ENCODE results near the gene PSMD5. TPM values are rescaled to one million over a fixed set of nuclear protein-coding genes. Genes with fewer than 3 reads are reported as not detected.

Gene PSMD5
- 17.9 and 18.6 TPM in 2 replicates for total RNA-seq (2013; cell fraction: nucleolus; rRNA removed)
- total RNA-seq (2014; rRNA removed) (19.9 and 20.8 TPM in 2 replicates), total RNA-seq (2014; rRNA removed; fragmentation: Illumina TruSeq; extraction: Trizol) (20.9 and 23.1 TPM in 2 replicates), total RNA-seq (2021) (34.4 and 47.7 TPM in 2 replicates), polyA plus RNA-seq (2011; rRNA removed) (19.0 and 26.6 TPM in 2 replicates), polyA plus RNA-seq (2014; fragmentation: Illumina TruSeq; extraction: Trizol) (31.8 and 41.4 TPM in 2 replicates), polyA plus RNA-seq (2014; fragmentation: Nextera tagmentation; extraction: Ambion mirVana) (10 to 100 TPM in 1 of 2 experiments, 1 to 10 TPM in 1; 8.8 to 11.4 TPM), polyA plus RNA-seq (2014; rRNA removed) (21.6 and 27.1 TPM in 2 replicates), polyA plus RNA-seq (2016; fragmentation: Nextera tagmentation; extraction: Ambion mirVana) (10 to 100 TPM; 35.9 to 40.4 TPM), polyA minus RNA-seq (2011; rRNA and poly(A)+ RNA removed) (9.0 and 10.4 TPM in 2 replicates), Bru-seq, nascent RNA (percentile 76 among the genes with signal in this experiment), BruChase-seq, experiment 1, labeled RNA remaining after a 6-hour chase (percentile 72 among the genes with signal in this experiment), BruChase-seq, experiment 2, labeled RNA remaining after a 2-hour chase (percentile 76 among the genes with signal in this experiment)
- polyA plus RNA-seq (2011; ENCODE audit: low read depth): 7.3 TPM
- 9.0 and 9.6 TPM in 2 replicates for polyA plus RNA-seq (2011; cell fraction: cytosol; rRNA removed)
- polyA plus RNA-seq (2011; cell fraction: nucleus; rRNA removed): 4.9 and 7.6 TPM in 2 replicates
- polyA plus RNA-seq (2012): 11.2 and 13.3 TPM in 2 replicates
- 10.7 and 19.0 TPM in 2 replicates for polyA minus RNA-seq (2011; cell fraction: cytosol; rRNA and poly(A)+ RNA removed)
- polyA minus RNA-seq (2011; cell fraction: nucleus; rRNA and poly(A)+ RNA removed): 5.8 and 6.3 TPM in 2 replicates
- long read RNA-seq, experiment 1, transcript PSMD5-201 (10 exons, 3,443 nt): major isoform, 10 of 13 reads
- long read RNA-seq, experiment 1, partial matches to known transcripts: 1 of 13 reads
- long read RNA-seq, experiment 1, other reads (novel, unspliced or antisense): 2 of 13 reads
- long read RNA-seq, experiment 2, transcript PSMD5-201 (10 exons, 3,443 nt): major isoform, 65 of 78 reads
- long read RNA-seq, experiment 2, partial matches to known transcripts: 5 of 78 reads
- long read RNA-seq, experiment 2, other reads (novel, unspliced or antisense): 7 of 78 reads

GRCh38 chr9:120842685-120843485, at the start of gene PSMD5:
PSMD5 (minus strand) TSS chr9:120842922; CDS start chr9:120842909, 13 bp downstream.
- ChIA-PET POLR2A (interaction anchor here (0.5 to 1.2 kb wide), 4 partner anchors 49 to 435 kb away, joined by 3 to 6 read pairs (median 4); partner anchors contain the start of gene TRAF1), CTCF (no interaction called here), SMC1A (ENCODE audit: uncharacterized antibody, unreplicated experiment) (no interaction called here), RAD21 (ENCODE audit: unreplicated experiment) (interaction anchor here (1.0 to 1.1 kb wide), 2 partner anchors 10 to 92 kb away, joined by 3 to 5 read pairs; no protein-coding TSS in a partner anchor)
- WGBS (ENCODE audit: insufficient coverage, insufficient replicate concordance, low lambda C conversion rate, missing lambda C conversion rate): 4% methylated on average over 62 of the region's 62 CpGs
- Histone ChIP-seq H3K27me3 (replicated peaks in 1 of 2; ENCODE audit: control insufficient read depth in 2 of 2, insufficient read depth in 2 of 2, low read length in 1 of 2) (no peaks in the 10 kb centered on the region), H3K4me1 (ENCODE audit: control insufficient read depth, insufficient read depth, low read length) (peaks cover 6% of the 10 kb centered on the region; the same call in 1 of the 2 replicates), H3K9ac (ENCODE audit: control insufficient read depth, insufficient read depth, low read length) (peak within 1 kb of the TSS; percentile 98), H4K20me1 (ENCODE audit: control insufficient read depth, insufficient read depth) (no peaks in the 10 kb centered on the region), H3K9me3 (replicated peaks; ENCODE audit: control insufficient read depth, insufficient read depth, low read length) (no peaks in the 10 kb centered on the region), H3K4me2 (ENCODE audit: control insufficient read depth, insufficient read depth) (peak within 1 kb of the TSS; percentile 91), H3K4me3 (peak within 1 kb of the TSS; percentile 89), H2AFZ (ENCODE audit: control insufficient read depth, low read depth, low read length) (peak within 1 kb of the TSS; percentile 91), H3K79me2 (ENCODE audit: control insufficient read depth, insufficient read depth, low read length) (peaks cover 45% of the 10 kb centered on the region), H3K27ac (ENCODE audit: control insufficient read depth, insufficient read depth) (peak within 1 kb of the TSS; percentile 94), H3K36me3 (ENCODE audit: control insufficient read depth in 2 of 2, insufficient read depth in 2 of 2, low read length in 1 of 2) (peaks cover 0 to 4% of the 10 kb centered on the region in 2 experiments; a peak in 2 of 4 replicates)
- peak; percentile 86 for DNase-seq (ENCODE audit: low read depth, low spot score)
- BruUV-seq (replicated peaks): no TSS peak
- ATAC-seq: peak; percentile 97
- FAIRE-seq: peak; percentile 98
- intact Hi-C loops (cut with micrococcal nuclease; ENCODE audit: unreplicated experiment): loop anchor here (2.0 kb wide), 1 partner anchor 26 kb away; no protein-coding TSS in a partner anchor
- in situ Hi-C loops (cut with MboI): no loop called here
- no peak for TF ChIP-seq FOS (IDR thresholded peaks at IDR 0.05; ENCODE audit: borderline replicate concordance, extremely low read depth, insufficient read length)
- peak; percentile 98 for TF ChIP-seq YY1 (IDR thresholded peaks at IDR 0.05; ENCODE audit: low read depth, low read length)
- no peak for TF ChIP-seq USF1 (IDR thresholded peaks at IDR 0.05; ENCODE audit: borderline replicate concordance, extremely low read length, insufficient read depth, low read depth, low read length)
- no peak; the same call in 1 of the 2 replicates for TF ChIP-seq ASH2L (IDR thresholded peaks at IDR 0.05; ENCODE audit: borderline replicate concordance, low read depth)
- peak; percentile 90 for TF ChIP-seq IRF5 (IDR thresholded peaks at IDR 0.05; ENCODE audit: borderline replicate concordance)
- TF ChIP-seq HDAC2 (IDR thresholded peaks at IDR 0.05): no peak
- 0 out of 2 replicates have a peak, but pooled peaks have one; percentile 26 for TF ChIP-seq LARP7 (IDR thresholded peaks at IDR 0.05)
- TF ChIP-seq NR2F1 (conservative IDR thresholded peaks at IDR 0.05): 0 out of 2 replicates have a peak, but pooled peaks have one; percentile 31
- peak; percentile 96 for TF ChIP-seq TAF1 (IDR thresholded peaks at IDR 0.05; ENCODE audit: borderline replicate concordance, low read depth, low read length)
- TF ChIP-seq POLR2AphosphoS5 (IDR thresholded peaks at IDR 0.05; ENCODE audit: low read length): peak; percentile 95
- peak; percentile 100 for TF ChIP-seq CBFB (IDR thresholded peaks at IDR 0.05; ENCODE audit: low read depth)
- TF ChIP-seq WRNIP1 (IDR thresholded peaks at IDR 0.05; ENCODE audit: borderline replicate concordance, low read depth, low read length): no peak
- TF ChIP-seq BCL11A (IDR thresholded peaks at IDR 0.05; ENCODE audit: low read depth, low read length): no peak
- TF ChIP-seq HCFC1 (IDR thresholded peaks at IDR 0.05; ENCODE audit: low read length): no peak
- TF ChIP-seq PBX3 (IDR thresholded peaks at IDR 0.05; ENCODE audit: insufficient replicate concordance, low read depth, low read length): no peak
- peak; percentile 99 for TF ChIP-seq POLR2A (IDR thresholded peaks at IDR 0.05; ENCODE audit: low read depth, low read length)
- TF ChIP-seq PML (IDR thresholded peaks at IDR 0.05; ENCODE audit: low read length): peak; percentile 94

Measured in GM12878 (cell line).